GM23338 (cell line): ENCODE results near the gene RNF166. TPM values are rescaled to one million over a fixed set of nuclear protein-coding genes. Genes with fewer than 3 reads are reported as not detected.

Source experiments
- ATAC-seq: fragments of 200-7000 bp; cut with Tn5 transposase; 3 replicates; pipeline ENCODE4 v1.9.1; 2020
- DNase-seq: peaks from one replicate; pipeline ENCODE4 v3.0.0-alpha.2; 2015; ENCODE audit warnings: low spot score
- H2AFZ ChIP-seq: fragments of 200-600 bp; sonication (generic); 2 replicates; pipeline ENCODE4 v1.8.0; 2016; ENCODE audit warnings: antibody characterized with exemption, mild to moderate bottlenecking, moderate library complexity
- H3F3A ChIP-seq: fragments of 200-600 bp; sonication (generic); replicated peaks from 2 replicates; pipeline ENCODE4 v1.8.0; 2017; ENCODE audit warnings: antibody characterized with exemption, mixed run types, low read depth
- H3K27ac ChIP-seq: fragments of 200-600 bp; sonication (generic); 2 replicates; pipeline ENCODE4 v1.6.1; 2016; ENCODE audit warnings: low read depth
- H3K27me3 ChIP-seq: fragments of 200-600 bp; sonication (generic); 2 replicates; pipeline ENCODE4 v1.8.0; 2016; ENCODE audit warnings: mild to moderate bottlenecking, mixed run types, moderate library complexity; ENCODE audit not compliant: insufficient read depth
- H3K36me3 ChIP-seq: fragments of 200-600 bp; sonication (generic); 2 replicates; pipeline ENCODE4 v1.8.0; 2016; ENCODE audit warnings: mild to moderate bottlenecking; ENCODE audit not compliant: insufficient read depth
- H3K4me1 ChIP-seq: fragments of 200-600 bp; sonication (generic); 2 replicates; pipeline ENCODE4 v1.8.0; 2016; ENCODE audit warnings: mild to moderate bottlenecking, moderate library complexity; ENCODE audit not compliant: insufficient read depth
- H3K4me2 ChIP-seq: fragments of 200-600 bp; sonication (generic); 2 replicates; pipeline ENCODE4 v1.7.1; 2017; ENCODE audit warnings: mixed run types
- H3K4me3 ChIP-seq: fragments of 200-600 bp; sonication (generic); 2 replicates; pipeline ENCODE4 v1.6.1; 2016; ENCODE audit warnings: mixed run types
- H3K79me2 ChIP-seq: fragments of 200-600 bp; sonication (generic); replicated peaks from 2 replicates; pipeline ENCODE4 v1.8.0; 2017; ENCODE audit warnings: mild to moderate bottlenecking; ENCODE audit not compliant: insufficient read depth
- H3K9me2 ChIP-seq: fragments of 200-600 bp; sonication (generic); 2 replicates; pipeline ENCODE4 v1.8.0; 2017; ENCODE audit not compliant: insufficient read depth
- H4K20me1 ChIP-seq: fragments of 200-600 bp; sonication (generic); replicated peaks from 2 replicates; pipeline ENCODE4 v1.8.0; 2017; ENCODE audit warnings: mild to moderate bottlenecking; ENCODE audit not compliant: insufficient read depth
- H3K27ac Mint-ChIP-seq: 2 replicates; pipeline ENCODE4 v1.8.0; 2020; ENCODE audit warnings: inconsistent platforms, mild to moderate bottlenecking, moderate library complexity, mixed read lengths
- H3K27me3 Mint-ChIP-seq: 3 replicates; pipeline ENCODE4 v1.8.0; 2022; ENCODE audit warnings: low read depth, mild to moderate bottlenecking, moderate library complexity, mixed read lengths, inconsistent platforms; ENCODE audit not compliant: insufficient read depth, poor library complexity
- H3K36me3 Mint-ChIP-seq: 3 replicates; pipeline ENCODE4 v1.8.0; 2021; ENCODE audit warnings: low read depth, mild to moderate bottlenecking, inconsistent platforms, moderate library complexity, mixed read lengths
- H3K4me1 Mint-ChIP-seq: 3 replicates; pipeline ENCODE4 v1.8.0; 2020; ENCODE audit warnings: mild to moderate bottlenecking, inconsistent platforms, mixed read lengths
- H3K4me3 Mint-ChIP-seq: 3 replicates; pipeline ENCODE4 v1.8.0; 2021; ENCODE audit warnings: moderate library complexity, mild to moderate bottlenecking, inconsistent platforms, mixed read lengths
- H3K9me3 Mint-ChIP-seq: 3 replicates; pipeline ENCODE4 v1.8.0; 2020; ENCODE audit warnings: moderate library complexity, mild to moderate bottlenecking, inconsistent platforms, mixed read lengths
- CREB1 ChIP-seq: fragments of 250-450 bp; sonication (Bioruptor Pico); IDR thresholded peaks from 2 replicates; pipeline ENCODE4 v1.5.0; 2020; ENCODE audit warnings: low read depth, mild to moderate bottlenecking, moderate library complexity
- CTCF ChIP-seq, 2 experiments: fragments of 200-600 bp in 1 of 2; sonication (generic) in 1 of 2; conservative IDR thresholded peaks; 2 replicates each; pipeline versions ENCODE4 v1.5.1 to v1.6.1; 2016 to 2017; ENCODE audit warnings: antibody characterized with exemption in 2 of 2, low read depth in 2 of 2, mild to moderate bottlenecking in 2 of 2, moderate library complexity in 1 of 2
- ETS1 ChIP-seq: IDR thresholded peaks from 2 replicates; pipeline ENCODE4 v1.6.1; 2016; ENCODE audit warnings: antibody characterized with exemption
- EZH2phosphoT487 ChIP-seq: fragments of 200-600 bp; sonication (generic); IDR thresholded peaks from one replicate; pipeline ENCODE4 v1.8.1; 2018; ENCODE audit warnings: antibody characterized with exemption; ENCODE audit not compliant: unreplicated experiment
- JUNB ChIP-seq: IDR thresholded peaks from one replicate; pipeline ENCODE4 v1.6.1; 2016; ENCODE audit warnings: antibody characterized with exemption; ENCODE audit not compliant: unreplicated experiment
- POLR2AphosphoS5 ChIP-seq: IDR thresholded peaks from 2 replicates; pipeline ENCODE4 v1.6.1; 2016; ENCODE audit warnings: antibody characterized with exemption, low read depth
- STAT1 ChIP-seq: IDR thresholded peaks from one replicate; pipeline ENCODE4 v1.6.1; 2016; ENCODE audit warnings: antibody characterized with exemption; ENCODE audit not compliant: unreplicated experiment
- ZNF462 ChIP-seq: fragments of 250-450 bp; sonication (Bioruptor Pico); IDR thresholded peaks from 2 replicates; pipeline ENCODE4 v1.5.0; 2020; ENCODE audit warnings: mild to moderate bottlenecking, moderate library complexity
- polyA plus RNA-seq: library from polyadenylated mRNA; unstranded; fragments of >200 nt; fragmentation: Nextera tagmentation; extraction: Ambion mirVana; gene quantifications from 2 replicates; pipeline ENCODE4 v1.2.1, GENCODE V29; 2016
- total RNA-seq: library from RNA; depleted of rRNA; stranded (reverse); fragments of >200 nt; shearing (Covaris generic); gene quantifications from 2 replicates; pipeline ENCODE4 v1.2.3, GENCODE V29; 2014

RNF166 gene
- total and polyA plus RNA-seq, 2 experiments from 2014 or later = 24.9 to 43.4 TPM

- TF ChIP-seq JUNB (no peak), CREB1 (CRISPR knock-in tag) (no peak), POLR2AphosphoS5 (no peak), CTCF (conservative IDR thresholded peaks at IDR 0.05; ENCODE audit: low read depth in 2 of 2) (peak; percentile 53 to 67)
Observed at GRCh38 chr16:88685156-88686061, 20.8 kb downstream of the RNF166 start (continued).

GRCh38 chr16:88684569-88685155, 21.5 kb downstream of the RNF166 start:
- TF ChIP-seq ZNF462 (no peak), CTCF (conservative IDR thresholded peaks at IDR 0.05; ENCODE audit: low read depth in 2 of 2) (no peak; a peak in 1 of 4 replicates), STAT1 (no peak), JUNB (no peak), ETS1 (no peak), CREB1 (CRISPR knock-in tag) (no peak), EZH2phosphoT487 (no peak)
- 0 out of 3 replicates have a peak, but pooled peaks have one; percentile 1 for ATAC-seq
- peaks cover 10% of the 10 kb centered on the region for H3K27me3 ChIP-seq

More at GRCh38 chr16:88684569-88685155, 21.5 kb downstream of the RNF166 start:
- H3K4me2 ChIP-seq = peak overlapping the region; percentile 97
- H3K36me3 ChIP-seq = no peaks in the 10 kb centered on the region; the same call in 1 of the 2 replicates
- H3K79me2 ChIP-seq = peaks cover 4% of the 10 kb centered on the region
- H3K4me3 Mint-ChIP-seq = peak overlapping the region; percentile 74
- DNase-seq = no peak
- no peak overlapping the region for H3K27ac ChIP-seq
- no peaks in the 10 kb centered on the region for H3K9me3 Mint-ChIP-seq
- 0 out of 2 replicates have a peak, but pooled peaks cover 5% of the 10 kb centered on the region for H4K20me1 ChIP-seq
- H2AFZ ChIP-seq = peak overlapping the region; percentile 94
- H3K4me1 Mint-ChIP-seq = peaks cover 15% of the 10 kb centered on the region
- peaks cover 3% of the 10 kb centered on the region; the same call in 2 of the 3 replicates for H3K36me3 Mint-ChIP-seq
- peaks cover 9% of the 10 kb centered on the region for H3K4me1 ChIP-seq
- peaks cover 6% of the 10 kb centered on the region; the same call in 1 of the 2 replicates for H3F3A ChIP-seq
- no peak overlapping the region for H3K27ac Mint-ChIP-seq
- peak overlapping the region; percentile 96 for H3K4me3 ChIP-seq
- H3K9me2 ChIP-seq = no peaks in the 10 kb centered on the region
- peaks cover 40% of the 10 kb centered on the region for H3K27me3 Mint-ChIP-seq
